ENCODE results near the gene PET117. TPM values are rescaled to one million over a fixed set of nuclear protein-coding genes. Genes with fewer than 3 reads are reported as not detected.
"Not testable (repeated sequence)": the region's sequence is repeated elsewhere in the genome, so short reads cannot be mapped to it uniquely, and the experiment has no call there.

PET117 gene
- polyA plus RNA-seq, 1 experiment = 12.1 TPM

DNA sequence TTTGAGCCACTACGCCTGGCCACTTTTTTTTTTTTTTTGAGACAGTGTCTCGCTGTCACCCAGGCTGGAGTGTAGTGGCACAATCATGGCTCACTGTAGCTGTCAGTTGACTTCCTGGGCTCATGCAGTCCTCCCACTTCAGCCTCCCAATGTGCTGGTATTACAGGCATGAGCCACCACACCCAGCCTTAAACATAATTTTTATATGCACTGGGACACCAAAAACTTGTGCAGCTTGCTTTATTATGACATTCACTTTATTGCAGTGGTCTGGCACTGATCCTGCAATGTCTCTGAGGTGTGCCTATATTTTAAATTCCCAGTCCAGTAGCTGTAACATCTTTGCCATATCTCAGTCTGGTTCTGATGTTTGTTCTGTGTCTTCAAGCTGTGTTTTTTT is 34.7 kb downstream of the PET117 start:
- DNase-seq (ENCODE audit: low read depth, low spot score) = no peak
- POLR2A ChIA-PET = no interaction called here
- no peaks in the 10 kb centered on the region for H3K9me3 ChIP-seq (ENCODE audit: control insufficient read depth, insufficient read depth, low read length)
- TF ChIP-seq, protein P1, sequence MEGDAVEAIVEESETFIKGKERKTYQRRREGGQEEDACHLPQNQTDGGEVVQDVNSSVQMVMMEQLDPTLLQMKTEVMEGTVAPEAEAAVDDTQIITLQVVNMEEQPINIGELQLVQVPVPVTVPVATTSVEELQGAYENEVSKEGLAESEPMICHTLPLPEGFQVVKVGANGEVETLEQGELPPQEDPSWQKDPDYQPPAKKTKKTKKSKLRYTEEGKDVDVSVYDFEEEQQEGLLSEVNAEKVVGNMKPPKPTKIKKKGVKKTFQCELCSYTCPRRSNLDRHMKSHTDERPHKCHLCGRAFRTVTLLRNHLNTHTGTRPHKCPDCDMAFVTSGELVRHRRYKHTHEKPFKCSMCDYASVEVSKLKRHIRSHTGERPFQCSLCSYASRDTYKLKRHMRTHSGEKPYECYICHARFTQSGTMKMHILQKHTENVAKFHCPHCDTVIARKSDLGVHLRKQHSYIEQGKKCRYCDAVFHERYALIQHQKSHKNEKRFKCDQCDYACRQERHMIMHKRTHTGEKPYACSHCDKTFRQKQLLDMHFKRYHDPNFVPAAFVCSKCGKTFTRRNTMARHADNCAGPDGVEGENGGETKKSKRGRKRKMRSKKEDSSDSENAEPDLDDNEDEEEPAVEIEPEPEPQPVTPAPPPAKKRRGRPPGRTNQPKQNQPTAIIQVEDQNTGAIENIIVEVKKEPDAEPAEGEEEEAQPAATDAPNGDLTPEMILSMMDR (IDR thresholded peaks at IDR 0.05; ENCODE audit: low read depth, low read length) = no peak
- CTCF ChIA-PET = interaction anchor here (0.7 kb wide), 1 partner anchor 42 kb away, joined by 5 read pairs; no protein-coding TSS in a partner anchor
- no peak overlapping the region for H3K27ac ChIP-seq (ENCODE audit: low read depth, low read length)
- no peaks in the 10 kb centered on the region for H3K27me3 ChIP-seq (ENCODE audit: control insufficient read depth, insufficient read depth, low read length)
- no peak overlapping the region for H3K4me3 ChIP-seq (ENCODE audit: low read depth, low read length)

DNA sequence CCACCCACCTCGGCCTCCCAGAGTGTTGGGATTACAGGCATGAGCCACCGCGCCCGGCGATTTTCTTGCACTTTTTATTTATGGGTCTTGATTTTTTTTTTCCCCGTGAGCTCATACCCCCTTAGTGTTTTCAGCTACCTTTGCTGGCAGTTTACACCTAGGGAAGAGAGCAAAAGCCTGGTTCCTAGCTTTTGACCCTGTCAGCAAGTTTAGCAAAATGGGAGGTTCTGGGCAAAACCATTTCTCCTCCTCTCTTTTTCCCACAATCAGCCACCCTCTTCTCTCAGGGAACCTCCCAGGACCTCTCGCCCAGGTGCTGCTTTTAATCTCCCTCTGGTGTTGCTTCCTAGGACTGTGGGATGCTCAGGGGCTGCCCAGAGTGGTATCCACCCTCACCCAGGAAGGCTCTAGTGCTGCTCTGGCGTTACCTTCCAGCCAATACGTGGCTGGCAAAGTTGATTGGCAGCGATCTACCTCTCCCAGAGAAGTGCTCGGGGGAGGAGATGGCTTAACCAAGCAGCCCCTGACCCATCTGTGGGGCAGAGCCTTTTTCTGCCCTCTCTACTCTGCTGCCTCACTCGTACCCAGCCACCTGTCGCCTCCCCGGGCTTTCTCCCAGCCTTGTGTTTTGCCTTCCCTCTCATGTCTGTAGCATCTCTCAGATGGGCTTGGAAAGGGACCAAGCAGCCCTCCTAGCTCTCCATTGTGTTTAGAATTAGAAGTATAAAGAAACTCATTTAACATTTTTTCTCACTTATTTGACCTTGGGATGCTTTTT is 37.4 kb downstream of the PET117 start:
- H3K27ac ChIP-seq (ENCODE audit: low read depth, low read length) = no peak overlapping the region
- TF ChIP-seq, protein P1 (IDR thresholded peaks at IDR 0.05; ENCODE audit: low read depth, low read length) = no peak
- CTCF ChIA-PET = no interaction called here
- H3K27me3 ChIP-seq (ENCODE audit: control insufficient read depth, insufficient read depth, low read length) = no peaks in the 10 kb centered on the region
- no peak for DNase-seq (ENCODE audit: low read depth, low spot score)
- POLR2A ChIA-PET = no interaction called here
- peaks cover 5% of the 10 kb centered on the region for H3K9me3 ChIP-seq (ENCODE audit: control insufficient read depth, insufficient read depth, low read length)
- no peak overlapping the region for H3K4me3 ChIP-seq (ENCODE audit: low read depth, low read length)

- CTCF ChIA-PET = no interaction called here
- Histone ChIP-seq H3K27me3 (ENCODE audit: control insufficient read depth, insufficient read depth, low read length) (no peaks in the 10 kb centered on the region), H3K27ac (ENCODE audit: low read depth, low read length) (no peak overlapping the region), H3K4me3 (ENCODE audit: low read depth, low read length) (no peak overlapping the region), H3K9me3 (ENCODE audit: control insufficient read depth, insufficient read depth, low read length) (peaks cover 5% of the 10 kb centered on the region)
- POLR2A ChIA-PET = interaction anchor here (0.6 kb wide), 1 partner anchor 1328 kb away, joined by 3 read pairs; no protein-coding TSS in a partner anchor
- TF ChIP-seq, protein P1 (IDR thresholded peaks at IDR 0.05; ENCODE audit: low read depth, low read length) = no peak
- DNase-seq (ENCODE audit: low read depth, low spot score) = no peak
Measured at GRCh38 chr20:18176318-18176785, 38.7 kb downstream of the PET117 start.

- H3K9me3 ChIP-seq (ENCODE audit: control insufficient read depth, insufficient read depth, low read length); CTCF ChIA-PET; H3K27ac ChIP-seq (ENCODE audit: low read depth, low read length); H3K4me3 ChIP-seq (ENCODE audit: low read depth, low read length); POLR2A ChIA-PET; H3K27me3 ChIP-seq (ENCODE audit: control insufficient read depth, insufficient read depth, low read length); DNase-seq (ENCODE audit: low read depth, low spot score): not testable (repeated sequence)
Measured at GRCh38 chr20:18180366-18180765, 42.7 kb downstream of the PET117 start.

- TF ChIP-seq, protein P1 (IDR thresholded peaks at IDR 0.05; ENCODE audit: low read depth, low read length) = no peak
- Histone ChIP-seq H3K9me3 (ENCODE audit: control insufficient read depth, insufficient read depth, low read length) (peaks cover 5% of the 10 kb centered on the region), H3K4me3 (ENCODE audit: low read depth, low read length) (no peak overlapping the region), H3K27ac (ENCODE audit: low read depth, low read length) (no peak overlapping the region), H3K27me3 (ENCODE audit: control insufficient read depth, insufficient read depth, low read length) (no peaks in the 10 kb centered on the region)
- ChIA-PET CTCF (no interaction called here), POLR2A (no interaction called here)
- no peak for DNase-seq (ENCODE audit: low read depth, low spot score)
Measured at GRCh38 chr20:18180815-18181214, 43.2 kb downstream of the PET117 start.
